ENCODE measurements around the gene SCTR. TPM values are rescaled to one million over a fixed set of nuclear protein-coding genes. Genes with fewer than 3 reads are reported as not detected.

SCTR gene
- total and polyA plus RNA-seq, 2 of the 13 experiments (the other 11 are each of a cell fraction or from before 2014, with no cell fraction given) = not detected

DNA sequence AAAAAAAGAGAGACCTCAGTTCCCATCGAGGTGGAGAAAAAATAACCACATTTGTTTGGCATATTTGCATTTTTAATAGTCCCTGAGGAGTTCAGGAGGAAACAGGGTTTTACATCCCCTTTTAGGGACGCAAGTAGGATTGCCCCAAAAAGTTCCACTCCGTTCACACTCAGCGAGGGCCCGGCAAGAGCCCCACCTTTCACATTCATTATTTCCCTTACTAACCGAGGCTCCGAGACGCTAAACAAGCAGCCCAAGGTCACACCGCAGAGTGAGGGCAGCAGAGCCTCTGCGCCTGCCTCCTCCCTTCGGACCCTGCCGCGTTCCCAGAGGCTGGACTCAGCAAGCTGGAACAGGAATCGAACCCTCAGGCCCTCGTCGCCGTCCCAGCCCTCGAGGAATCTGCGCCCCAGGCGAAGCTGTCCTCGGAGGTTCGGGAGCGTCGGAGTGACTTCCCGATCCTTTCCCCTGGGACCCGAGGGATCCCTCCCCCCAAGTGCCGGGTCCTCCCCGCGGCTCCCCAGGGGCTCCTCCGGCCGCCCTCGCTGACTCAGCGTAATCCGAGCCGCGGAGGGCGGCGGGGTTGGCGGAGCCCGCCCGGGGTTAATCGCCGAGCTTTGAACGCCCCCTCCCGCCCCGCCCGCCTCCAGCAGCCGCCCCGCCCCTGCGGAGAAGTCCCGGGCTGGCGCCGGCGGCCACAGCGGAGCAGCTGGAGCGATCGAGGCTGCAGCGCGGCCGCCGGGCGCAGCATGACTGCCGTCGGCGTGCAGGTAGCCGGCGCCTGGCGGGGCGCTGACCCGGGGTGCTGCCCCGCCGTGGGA lies 92.9 kb downstream of the SCTR start, which contains the start of gene TMEM37 (continued):
- TF ChIP-seq, protein P1, sequence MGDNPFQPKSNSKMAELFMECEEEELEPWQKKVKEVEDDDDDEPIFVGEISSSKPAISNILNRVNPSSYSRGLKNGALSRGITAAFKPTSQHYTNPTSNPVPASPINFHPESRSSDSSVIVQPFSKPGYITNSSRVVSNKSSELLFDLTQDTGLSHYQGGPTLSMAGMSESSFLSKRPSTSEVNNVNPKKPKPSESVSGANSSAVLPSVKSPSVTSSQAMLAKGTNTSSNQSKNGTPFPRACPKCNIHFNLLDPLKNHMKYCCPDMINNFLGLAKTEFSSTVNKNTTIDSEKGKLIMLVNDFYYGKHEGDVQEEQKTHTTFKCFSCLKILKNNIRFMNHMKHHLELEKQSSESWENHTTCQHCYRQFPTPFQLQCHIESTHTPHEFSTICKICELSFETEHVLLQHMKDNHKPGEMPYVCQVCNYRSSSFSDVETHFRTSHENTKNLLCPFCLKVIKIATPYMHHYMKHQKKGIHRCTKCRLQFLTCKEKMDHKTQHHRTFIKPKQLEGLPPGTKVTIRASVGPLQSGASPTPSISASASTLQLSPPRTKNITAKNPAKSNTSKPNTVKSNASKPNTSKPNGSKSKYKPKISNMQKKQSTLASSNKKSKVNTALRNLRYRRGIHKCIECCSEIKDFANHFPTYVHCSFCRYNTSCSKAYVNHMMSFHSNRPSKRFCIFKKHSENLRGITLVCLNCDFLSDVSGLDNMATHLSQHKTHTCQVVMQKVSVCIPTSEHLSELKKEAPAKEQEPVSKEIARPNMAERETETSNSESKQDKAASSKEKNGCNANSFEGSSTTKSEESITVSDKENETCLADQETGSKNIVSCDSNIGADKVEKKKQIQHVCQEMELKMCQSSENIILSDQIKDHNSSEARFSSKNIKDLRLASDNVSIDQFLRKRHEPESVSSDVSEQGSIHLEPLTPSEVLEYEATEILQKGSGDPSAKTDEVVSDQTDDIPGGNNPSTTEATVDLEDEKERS (CRISPR knock-in tag; IDR thresholded peaks at IDR 0.05) = peak; percentile 93; the same call in 1 of the 2 replicates
- TF ChIP-seq, protein P2, sequence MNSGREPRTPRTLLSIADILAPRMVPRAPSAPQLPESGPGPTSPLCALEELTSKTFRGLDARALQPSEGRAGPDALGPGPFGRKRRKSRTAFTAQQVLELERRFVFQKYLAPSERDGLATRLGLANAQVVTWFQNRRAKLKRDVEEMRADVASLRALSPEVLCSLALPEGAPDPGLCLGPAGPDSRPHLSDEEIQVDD (CRISPR knock-in tag; IDR thresholded peaks at IDR 0.05; ENCODE audit: borderline replicate concordance) = no peak; the same call in 1 of the 2 replicates
- no peak for TF ChIP-seq RNF2 (conservative IDR thresholded peaks at IDR 0.05; ENCODE audit: low read depth)
- peak; percentile 59; the same call in 1 of the 2 replicates for TF ChIP-seq ZNF12 (CRISPR knock-in tag; IDR thresholded peaks at IDR 0.05)
- TF ChIP-seq MZF1 (CRISPR knock-in tag; IDR thresholded peaks at IDR 0.05; ENCODE audit: borderline replicate concordance) = peak; percentile 95; the same call in 1 of the 2 replicates
- TF ChIP-seq SATB2 (CRISPR knock-in tag; IDR thresholded peaks at IDR 0.05) = no peak
- TF ChIP-seq ZNF605 (CRISPR knock-in tag; IDR thresholded peaks at IDR 0.05) = peak; percentile 82; the same call in 1 of the 2 replicates
- TF ChIP-seq ZNF780A (CRISPR knock-in tag; IDR thresholded peaks at IDR 0.05) = no peak
- peak; percentile 14; the same call in 1 of the 2 replicates for TF ChIP-seq MAF1 (CRISPR knock-in tag; IDR thresholded peaks at IDR 0.05; ENCODE audit: borderline replicate concordance)
- TF ChIP-seq, protein P3, sequence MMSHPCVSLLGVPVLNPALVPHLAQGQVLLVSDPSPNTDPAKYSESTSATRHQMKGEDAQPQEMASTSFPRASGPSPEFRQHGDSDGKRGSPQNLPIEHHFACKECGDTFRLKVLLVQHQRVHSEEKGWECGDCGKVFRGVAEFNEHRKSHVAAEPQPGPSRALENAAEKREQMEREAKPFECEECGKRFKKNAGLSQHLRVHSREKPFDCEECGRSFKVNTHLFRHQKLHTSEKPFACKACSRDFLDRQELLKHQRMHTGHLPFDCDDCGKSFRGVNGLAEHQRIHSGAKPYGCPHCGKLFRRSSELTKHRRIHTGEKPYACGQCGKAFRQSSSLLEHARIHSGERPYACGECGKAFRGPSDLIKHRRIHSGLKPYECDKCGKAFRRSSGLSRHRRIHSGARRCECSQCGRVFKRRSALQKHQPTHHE (CRISPR knock-in tag; IDR thresholded peaks at IDR 0.05; ENCODE audit: borderline replicate concordance) = peak; percentile 93; the same call in 1 of the 2 replicates
- TF ChIP-seq, protein P4, sequence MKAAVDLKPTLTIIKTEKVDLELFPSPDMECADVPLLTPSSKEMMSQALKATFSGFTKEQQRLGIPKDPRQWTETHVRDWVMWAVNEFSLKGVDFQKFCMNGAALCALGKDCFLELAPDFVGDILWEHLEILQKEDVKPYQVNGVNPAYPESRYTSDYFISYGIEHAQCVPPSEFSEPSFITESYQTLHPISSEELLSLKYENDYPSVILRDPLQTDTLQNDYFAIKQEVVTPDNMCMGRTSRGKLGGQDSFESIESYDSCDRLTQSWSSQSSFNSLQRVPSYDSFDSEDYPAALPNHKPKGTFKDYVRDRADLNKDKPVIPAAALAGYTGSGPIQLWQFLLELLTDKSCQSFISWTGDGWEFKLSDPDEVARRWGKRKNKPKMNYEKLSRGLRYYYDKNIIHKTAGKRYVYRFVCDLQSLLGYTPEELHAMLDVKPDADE (CRISPR knock-in tag; IDR thresholded peaks at IDR 0.05) = 0 out of 2 replicates have a peak, but pooled peaks have one; percentile 87
- TF ChIP-seq, protein P5, sequence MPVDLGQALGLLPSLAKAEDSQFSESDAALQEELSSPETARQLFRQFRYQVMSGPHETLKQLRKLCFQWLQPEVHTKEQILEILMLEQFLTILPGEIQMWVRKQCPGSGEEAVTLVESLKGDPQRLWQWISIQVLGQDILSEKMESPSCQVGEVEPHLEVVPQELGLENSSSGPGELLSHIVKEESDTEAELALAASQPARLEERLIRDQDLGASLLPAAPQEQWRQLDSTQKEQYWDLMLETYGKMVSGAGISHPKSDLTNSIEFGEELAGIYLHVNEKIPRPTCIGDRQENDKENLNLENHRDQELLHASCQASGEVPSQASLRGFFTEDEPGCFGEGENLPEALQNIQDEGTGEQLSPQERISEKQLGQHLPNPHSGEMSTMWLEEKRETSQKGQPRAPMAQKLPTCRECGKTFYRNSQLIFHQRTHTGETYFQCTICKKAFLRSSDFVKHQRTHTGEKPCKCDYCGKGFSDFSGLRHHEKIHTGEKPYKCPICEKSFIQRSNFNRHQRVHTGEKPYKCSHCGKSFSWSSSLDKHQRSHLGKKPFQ (CRISPR knock-in tag; IDR thresholded peaks at IDR 0.05; ENCODE audit: insufficient replicate concordance) = no peak
- TF ChIP-seq, protein P6, sequence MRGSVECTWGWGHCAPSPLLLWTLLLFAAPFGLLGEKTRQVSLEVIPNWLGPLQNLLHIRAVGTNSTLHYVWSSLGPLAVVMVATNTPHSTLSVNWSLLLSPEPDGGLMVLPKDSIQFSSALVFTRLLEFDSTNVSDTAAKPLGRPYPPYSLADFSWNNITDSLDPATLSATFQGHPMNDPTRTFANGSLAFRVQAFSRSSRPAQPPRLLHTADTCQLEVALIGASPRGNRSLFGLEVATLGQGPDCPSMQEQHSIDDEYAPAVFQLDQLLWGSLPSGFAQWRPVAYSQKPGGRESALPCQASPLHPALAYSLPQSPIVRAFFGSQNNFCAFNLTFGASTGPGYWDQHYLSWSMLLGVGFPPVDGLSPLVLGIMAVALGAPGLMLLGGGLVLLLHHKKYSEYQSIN (CRISPR knock-in tag; IDR thresholded peaks at IDR 0.05; ENCODE audit: borderline replicate concordance) = no peak
- peak; percentile 92 for TF ChIP-seq HDAC1 (CRISPR knock-in tag; IDR thresholded peaks at IDR 0.05)
- peak; percentile 43; the same call in 1 of the 2 replicates for TF ChIP-seq KDM6A (CRISPR knock-in tag; IDR thresholded peaks at IDR 0.05; ENCODE audit: low read depth)
- peak; percentile 86; the same call in 1 of the 2 replicates for TF ChIP-seq ZSCAN30 (CRISPR knock-in tag; IDR thresholded peaks at IDR 0.05)
- TF ChIP-seq KDM2A (CRISPR knock-in tag; IDR thresholded peaks at IDR 0.05; ENCODE audit: borderline replicate concordance, low read depth) = peak; percentile 74; the same call in 1 of the 2 replicates
- TF ChIP-seq GATAD1 (CRISPR knock-in tag; IDR thresholded peaks at IDR 0.05) = peak; percentile 35
- TF ChIP-seq ASH2L (IDR thresholded peaks at IDR 0.05; ENCODE audit: insufficient read length, low read depth, low read length) = peak; percentile 78
